Stimulated activated CD4-positive, alpha-beta T cell treated with anti-CD3 and anti-CD28 coated beads, Interleukin-12 subunit alpha, Interleukin-12 subunit beta, amount 100 ng/mL, for 24 hours (primary cell): ENCODE results near the gene CEP104.
"Not testable (repeated sequence)": the region's sequence is repeated elsewhere in the genome, so short reads cannot be mapped to it uniquely, and the experiment has no call there.

Experiments
- DNase-seq, 2 experiments: peaks; one replicate each; pipeline ENCODE4 v3.0.0-alpha.2; 2020; ENCODE audit warnings: low read depth in 2 of 2

Gene CEP104

GRCh38 chr1:3825356-3825755 is 31.7 kb downstream of the CEP104 start:
- DNase-seq, result no peak

- DNase-seq, result no peak
These were observed 32.4 kb downstream of the CEP104 start for GRCh38 chr1:3824650-3825049.

- DNase-seq, result no peak
These were observed 34.6 kb downstream of the CEP104 start for GRCh38 chr1:3822421-3822820.

GRCh38 chr1:3821908-3822307 is 35.1 kb downstream of the CEP104 start:
- DNase-seq, result no peak

- no peak for DNase-seq
These were observed 35.6 kb downstream of the CEP104 start for GRCh38 chr1:3821447-3821846.

- DNase-seq, result no peak
These were observed 36.0 kb downstream of the CEP104 start for GRCh38 chr1:3821004-3821403.

GRCh38 chr1:3820316-3820715 is 36.7 kb downstream of the CEP104 start:
- no peak for DNase-seq

- no peak for DNase-seq
These were observed 37.2 kb downstream of the CEP104 start for GRCh38 chr1:3819771-3820200.

GRCh38 chr1:3817821-3818597 is 39.0 kb downstream of the CEP104 start:
- DNase-seq, result no peak

GRCh38 chr1:3817138-3817740 is 39.8 kb downstream of the CEP104 start:
- DNase-seq, result no peak

- no peak for DNase-seq
These were observed 40.5 kb downstream of the CEP104 start for GRCh38 chr1:3816331-3817137.

- no peak for DNase-seq
These were observed 42.0 kb downstream of the CEP104 start for GRCh38 chr1:3814771-3815561.

- DNase-seq, result no peak
These were observed 42.9 kb downstream of the CEP104 start for GRCh38 chr1:3814065-3814464.

- no peak for DNase-seq
These were observed 45.5 kb downstream of the CEP104 start for GRCh38 chr1:3811595-3811911.

- not testable (repeated sequence) for DNase-seq
These were observed 46.8 kb downstream of the CEP104 start for GRCh38 chr1:3810149-3810761.

GRCh38 chr1:3809680-3810079 is 47.3 kb downstream of the CEP104 start:
- DNase-seq, result no peak

- no peak for DNase-seq
These were observed 49.2 kb downstream of the CEP104 start for GRCh38 chr1:3807769-3808168.

- DNase-seq, result no peak
These were observed 52.0 kb downstream of the CEP104 start for GRCh38 chr1:3805038-3805437.

GRCh38 chr1:3804627-3804944 is 52.4 kb downstream of the CEP104 start:
- not testable (repeated sequence) for DNase-seq

GRCh38 chr1:3803905-3804626 is 52.9 kb downstream of the CEP104 start:
- DNase-seq, result no peak

GRCh38 chr1:3800795-3801194 is 56.2 kb downstream of the CEP104 start:
- DNase-seq, result not testable (repeated sequence)
